ENCODE data around the gene DYNLT2B. TPM values are rescaled to one million over a fixed set of nuclear protein-coding genes. Genes with fewer than 3 reads are reported as not detected.

Gene DYNLT2B
- total and polyA plus RNA-seq, 9 donors, result 7.7 to 30.2 (median 9.5) TPM

GRCh38 chr3:196268284-196269163, 49.5 kb downstream of the DYNLT2B start:
- intact Hi-C loops (cut with DNase I), result no loop called here
- H3K4me3 ChIP-seq, result no peak overlapping the region
- H3K27me3 ChIP-seq, result no peaks in the 10 kb centered on the region
- DNase-seq, result no peak
- no peak overlapping the region for H3K27ac ChIP-seq
- H3K36me3 ChIP-seq, result no peaks in the 10 kb centered on the region
- TF ChIP-seq CTCF (IDR thresholded peaks at IDR 0.05), result no peak
- no peak for TF ChIP-seq EP300 (IDR thresholded peaks at IDR 0.05)
- H3K9me3 ChIP-seq, result no peaks in the 10 kb centered on the region
- peaks cover 1% of the 10 kb centered on the region for H3K4me1 ChIP-seq (ENCODE audit: insufficient read depth)
- WGBS, 3 donors, result 75 to 85% (median 80%) methylated on average over 9 of the region's 9 CpGs

- TF ChIP-seq EP300 (IDR thresholded peaks at IDR 0.05) (no peak), POLR2A (IDR thresholded peaks at IDR 0.05) (no peak), CTCF (IDR thresholded peaks at IDR 0.05) (no peak)
- no peak overlapping the region for H3K4me3 ChIP-seq
- no peak for DNase-seq
- no peaks in the 10 kb centered on the region for H3K9me3 ChIP-seq
- intact Hi-C loops (cut with DNase I), result no loop called here
- H3K36me3 ChIP-seq, result no peaks in the 10 kb centered on the region
- 92 to 97% (median 94%) methylated on average over 7 of the region's 7 CpGs for WGBS, 3 donors
- no peak overlapping the region for H3K27ac ChIP-seq
- H3K27me3 ChIP-seq, result no peaks in the 10 kb centered on the region
- H3K4me1 ChIP-seq (ENCODE audit: insufficient read depth), result no peaks in the 10 kb centered on the region
Observed at GRCh38 chr3:196263819-196264218, 54.2 kb downstream of the DYNLT2B start.

- Histone ChIP-seq H3K9me3 (no peaks in the 10 kb centered on the region), H3K4me1 (ENCODE audit: insufficient read depth) (no peaks in the 10 kb centered on the region), H3K4me3 (no peak overlapping the region), H3K27me3 (no peaks in the 10 kb centered on the region), H3K36me3 (no peaks in the 10 kb centered on the region), H3K27ac (no peak overlapping the region)
- 95 to 97% (median 97%) methylated on average over 4 of the region's 4 CpGs for WGBS, 3 donors
- TF ChIP-seq POLR2A (IDR thresholded peaks at IDR 0.05) (no peak), EP300 (IDR thresholded peaks at IDR 0.05) (no peak), CTCF (IDR thresholded peaks at IDR 0.05) (no peak)
- no peak for DNase-seq
- intact Hi-C loops (cut with DNase I), result no loop called here
Observed at GRCh38 chr3:196260784-196261183, 57.3 kb downstream of the DYNLT2B start.

- WGBS, 3 donors, result 64 to 82% (median 70%) methylated on average over 1 of the region's 1 CpG
- no peaks in the 10 kb centered on the region for H3K4me1 ChIP-seq (ENCODE audit: insufficient read depth)
- no peak for DNase-seq
- no peaks in the 10 kb centered on the region for H3K36me3 ChIP-seq
- H3K27ac ChIP-seq, result no peak overlapping the region
- H3K9me3 ChIP-seq, result no peaks in the 10 kb centered on the region
- H3K4me3 ChIP-seq, result no peak overlapping the region
- H3K27me3 ChIP-seq, result no peaks in the 10 kb centered on the region
- TF ChIP-seq EP300 (IDR thresholded peaks at IDR 0.05) (no peak), CTCF (IDR thresholded peaks at IDR 0.05) (no peak), POLR2A (IDR thresholded peaks at IDR 0.05) (no peak)
- intact Hi-C loops (cut with DNase I), result loop anchor here in 3 of 4 donors (5.0 to 10.0 kb wide), 2 partner anchors 429 to 432 kb away; no protein-coding TSS in a partner anchor
Observed at GRCh38 chr3:196255776-196256175, 62.3 kb downstream of the DYNLT2B start.
